ENCODE data around the gene IRAK3. TPM values are rescaled to one million over a fixed set of nuclear protein-coding genes. Genes with fewer than 3 reads are reported as not detected.
A peak's percentile ranks its signal among the peaks of the same experiment; 100 is the strongest.

Gene IRAK3
- total RNA-seq, 1 donor, result 3.6 TPM

DNA sequence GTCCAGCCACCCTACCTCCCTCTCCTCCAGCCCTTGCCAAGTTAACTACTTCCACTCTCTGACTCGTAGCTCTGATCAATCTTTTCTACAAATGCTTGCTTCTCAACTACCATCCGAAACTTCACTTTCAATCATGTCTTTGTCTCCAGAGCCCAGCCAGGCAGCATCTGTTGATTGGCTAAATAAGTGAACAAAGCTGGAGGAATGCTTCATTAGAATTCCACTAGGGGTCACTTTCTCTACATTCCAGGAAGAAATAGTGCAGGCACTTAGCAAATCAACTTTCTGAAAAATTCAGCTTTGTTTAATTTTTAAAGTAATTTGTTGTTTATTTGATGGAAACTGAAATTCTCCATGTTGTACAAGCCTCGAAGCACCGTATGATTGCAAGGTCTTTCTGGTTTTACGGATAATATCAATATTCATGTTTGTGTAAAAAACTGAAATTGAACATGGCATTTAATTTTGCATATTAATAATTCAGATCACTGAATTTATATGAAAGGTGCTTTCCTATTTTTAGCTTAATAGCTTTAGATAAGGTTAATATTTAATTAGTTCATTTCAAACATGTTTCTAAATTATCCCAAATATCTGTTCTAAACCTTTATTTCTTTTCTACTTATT, 80.9 kb downstream of the IRAK3 start:
- no peak overlapping the region for H3K27ac ChIP-seq (ENCODE audit: low read depth, low read length)
- H3K79me2 ChIP-seq (ENCODE audit: insufficient read depth, low read length), result no peaks in the 10 kb centered on the region
- peak overlapping the region; percentile 64 for H3K4me2 ChIP-seq (ENCODE audit: insufficient read depth, low read length)
- peak overlapping the region; percentile 65 for H2AFZ ChIP-seq (ENCODE audit: low read length)
- H3K4me3 ChIP-seq (ENCODE audit: insufficient read depth, low read length), result no peak overlapping the region
- no peaks in the 10 kb centered on the region for H3K36me3 ChIP-seq (ENCODE audit: insufficient read depth, low read length)
- H3K27me3 ChIP-seq (ENCODE audit: insufficient read depth, low read length), result peaks cover 18% of the 10 kb centered on the region
- no peaks in the 10 kb centered on the region for H4K20me1 ChIP-seq (ENCODE audit: insufficient read depth, low read length)
- no peaks in the 10 kb centered on the region for H3K4me1 ChIP-seq (ENCODE audit: insufficient read depth, low read length)
- DNase-seq (ENCODE audit: insufficient read length, low spot score, missing footprints), result peak; percentile 69
- TF ChIP-seq, protein P1, sequence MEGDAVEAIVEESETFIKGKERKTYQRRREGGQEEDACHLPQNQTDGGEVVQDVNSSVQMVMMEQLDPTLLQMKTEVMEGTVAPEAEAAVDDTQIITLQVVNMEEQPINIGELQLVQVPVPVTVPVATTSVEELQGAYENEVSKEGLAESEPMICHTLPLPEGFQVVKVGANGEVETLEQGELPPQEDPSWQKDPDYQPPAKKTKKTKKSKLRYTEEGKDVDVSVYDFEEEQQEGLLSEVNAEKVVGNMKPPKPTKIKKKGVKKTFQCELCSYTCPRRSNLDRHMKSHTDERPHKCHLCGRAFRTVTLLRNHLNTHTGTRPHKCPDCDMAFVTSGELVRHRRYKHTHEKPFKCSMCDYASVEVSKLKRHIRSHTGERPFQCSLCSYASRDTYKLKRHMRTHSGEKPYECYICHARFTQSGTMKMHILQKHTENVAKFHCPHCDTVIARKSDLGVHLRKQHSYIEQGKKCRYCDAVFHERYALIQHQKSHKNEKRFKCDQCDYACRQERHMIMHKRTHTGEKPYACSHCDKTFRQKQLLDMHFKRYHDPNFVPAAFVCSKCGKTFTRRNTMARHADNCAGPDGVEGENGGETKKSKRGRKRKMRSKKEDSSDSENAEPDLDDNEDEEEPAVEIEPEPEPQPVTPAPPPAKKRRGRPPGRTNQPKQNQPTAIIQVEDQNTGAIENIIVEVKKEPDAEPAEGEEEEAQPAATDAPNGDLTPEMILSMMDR (IDR thresholded peaks at IDR 0.05; ENCODE audit: extremely low read depth, low read depth, low read length), result peak; percentile 77
- no peaks in the 10 kb centered on the region for H3K9me3 ChIP-seq (ENCODE audit: low read depth, low read length)

DNA sequence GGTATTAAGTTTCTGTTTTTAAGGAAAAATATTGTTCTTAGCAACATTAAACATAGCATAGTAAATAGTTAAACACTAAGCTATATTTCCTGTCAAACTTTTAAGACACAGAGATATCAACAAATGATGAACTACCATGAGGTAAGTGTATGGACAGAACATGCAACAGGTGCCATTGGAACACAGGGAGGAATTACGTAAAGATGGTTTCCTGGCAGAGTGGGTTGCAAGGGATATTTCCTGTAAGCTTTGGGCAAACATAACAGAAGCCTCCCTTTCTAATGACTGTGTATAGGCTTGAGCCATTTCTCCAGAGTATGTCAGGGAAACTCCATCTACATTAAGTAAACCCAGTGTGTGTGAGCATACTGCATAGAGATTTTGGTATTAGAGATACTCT, 81.6 kb downstream of the IRAK3 start:
- H3K27me3 ChIP-seq (ENCODE audit: insufficient read depth, low read length), result peaks cover 13% of the 10 kb centered on the region
- H4K20me1 ChIP-seq (ENCODE audit: insufficient read depth, low read length), result no peaks in the 10 kb centered on the region
- TF ChIP-seq, protein P1 (IDR thresholded peaks at IDR 0.05; ENCODE audit: extremely low read depth, low read depth, low read length), result no peak
- H3K4me2 ChIP-seq (ENCODE audit: insufficient read depth, low read length), result no peak overlapping the region
- no peaks in the 10 kb centered on the region for H3K79me2 ChIP-seq (ENCODE audit: insufficient read depth, low read length)
- H3K27ac ChIP-seq (ENCODE audit: low read depth, low read length), result no peak overlapping the region
- H3K4me3 ChIP-seq (ENCODE audit: insufficient read depth, low read length), result no peak overlapping the region
- H3K36me3 ChIP-seq (ENCODE audit: insufficient read depth, low read length), result no peaks in the 10 kb centered on the region
- no peak for DNase-seq (ENCODE audit: insufficient read length, low spot score, missing footprints)
- H2AFZ ChIP-seq (ENCODE audit: low read length), result no peak overlapping the region
- H3K4me1 ChIP-seq (ENCODE audit: insufficient read depth, low read length), result no peaks in the 10 kb centered on the region
- no peaks in the 10 kb centered on the region for H3K9me3 ChIP-seq (ENCODE audit: low read depth, low read length)

GRCh38 chr12:66272650-66273049, 83.6 kb downstream of the IRAK3 start:
- Histone ChIP-seq H3K27ac (ENCODE audit: low read depth, low read length) (no peak overlapping the region), H3K27me3 (ENCODE audit: insufficient read depth, low read length) (peaks cover 12% of the 10 kb centered on the region), H3K36me3 (ENCODE audit: insufficient read depth, low read length) (no peaks in the 10 kb centered on the region), H3K9me3 (ENCODE audit: low read depth, low read length) (no peaks in the 10 kb centered on the region), H3K79me2 (ENCODE audit: insufficient read depth, low read length) (no peaks in the 10 kb centered on the region), H3K4me2 (ENCODE audit: insufficient read depth, low read length) (no peak overlapping the region), H3K4me1 (ENCODE audit: insufficient read depth, low read length) (no peaks in the 10 kb centered on the region), H3K4me3 (ENCODE audit: insufficient read depth, low read length) (no peak overlapping the region), H2AFZ (ENCODE audit: low read length) (no peak overlapping the region), H4K20me1 (ENCODE audit: insufficient read depth, low read length) (no peaks in the 10 kb centered on the region)
- DNase-seq (ENCODE audit: insufficient read length, low spot score, missing footprints), result no peak
- TF ChIP-seq, protein P1 (IDR thresholded peaks at IDR 0.05; ENCODE audit: extremely low read depth, low read depth, low read length), result no peak

GRCh38 chr12:66273147-66273546, 84.1 kb downstream of the IRAK3 start:
- TF ChIP-seq, protein P1 (IDR thresholded peaks at IDR 0.05; ENCODE audit: extremely low read depth, low read depth, low read length), result no peak
- H3K4me2 ChIP-seq (ENCODE audit: insufficient read depth, low read length), result no peak overlapping the region

More at GRCh38 chr12:66273147-66273546, 84.1 kb downstream of the IRAK3 start:
- no peaks in the 10 kb centered on the region for H3K36me3 ChIP-seq (ENCODE audit: insufficient read depth, low read length)
- no peaks in the 10 kb centered on the region for H3K9me3 ChIP-seq (ENCODE audit: low read depth, low read length)
- no peaks in the 10 kb centered on the region for H3K79me2 ChIP-seq (ENCODE audit: insufficient read depth, low read length)
- H3K4me1 ChIP-seq (ENCODE audit: insufficient read depth, low read length), result no peaks in the 10 kb centered on the region
- no peak overlapping the region for H3K27ac ChIP-seq (ENCODE audit: low read depth, low read length)
- no peak for DNase-seq (ENCODE audit: insufficient read length, low spot score, missing footprints)
- H2AFZ ChIP-seq (ENCODE audit: low read length), result no peak overlapping the region
- H4K20me1 ChIP-seq (ENCODE audit: insufficient read depth, low read length), result no peaks in the 10 kb centered on the region
- peaks cover 15% of the 10 kb centered on the region for H3K27me3 ChIP-seq (ENCODE audit: insufficient read depth, low read length)
- no peak overlapping the region for H3K4me3 ChIP-seq (ENCODE audit: insufficient read depth, low read length)

Data from osteoblast (primary cell).